NCI-H446 (cell line): ENCODE data around the gene SMR3B.

Experiments
- DNase-seq, 2 experiments: peaks; one replicate each; lab custom pipeline; 2025; lab: John Stamatoyannopoulos, UW

Gene SMR3B

DNA sequence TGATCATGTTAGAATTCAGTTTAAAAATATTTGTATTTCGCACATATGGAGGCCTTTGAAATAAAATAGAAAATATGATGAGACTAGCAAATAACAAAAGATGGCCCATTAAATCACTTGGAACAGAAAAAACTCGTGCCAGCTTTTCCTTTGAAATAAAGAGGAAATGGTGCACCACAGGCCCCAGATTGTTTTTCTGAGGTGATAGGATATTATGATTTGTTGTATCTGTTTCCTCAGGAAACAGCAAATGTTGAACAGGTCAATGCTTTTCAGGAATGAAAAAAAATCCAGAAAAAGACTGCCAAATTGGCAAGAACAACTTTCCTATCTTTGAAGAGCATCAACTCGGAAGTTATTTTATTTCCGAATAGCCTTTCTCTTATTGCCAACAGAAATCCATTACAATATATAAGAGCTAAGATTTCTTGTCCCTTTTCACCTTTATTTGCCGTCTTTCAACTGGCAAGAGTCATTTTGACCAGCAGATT lies at the start of gene SMR3B:
SMR3B (plus strand) TSS at position 441 of the 491 bp plus-strand sequence. CDS start 1,380 bp downstream, outside the sequence.
- no peak for DNase-seq

- no peak for DNase-seq
Observed at GRCh38 chr4:70334681-70335080, 48.2 kb upstream of the SMR3B start, which contains the start of gene CABS1. CABS1 (plus strand) TSS chr4:70334981; CDS start chr4:70335040, 59 bp downstream.

DNA sequence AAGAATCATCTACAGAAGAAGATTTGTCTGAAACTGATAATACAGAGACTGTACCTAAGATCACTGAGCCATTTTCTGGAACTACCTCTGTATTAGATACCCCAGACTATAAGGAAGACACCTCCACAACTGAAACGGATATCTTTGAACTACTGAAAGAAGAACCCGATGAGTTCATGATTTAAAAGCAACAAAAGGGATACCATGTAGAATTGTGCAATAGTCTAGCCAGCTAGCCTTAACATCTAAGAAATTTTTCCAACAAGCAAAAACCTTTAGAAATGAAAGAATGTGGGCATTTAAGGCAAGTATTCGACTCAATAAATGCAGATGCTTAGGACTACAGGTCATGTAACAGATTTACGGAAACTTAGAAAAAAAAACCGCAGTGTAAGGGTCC lies 46.9 kb upstream of the SMR3B start:
- no peak for DNase-seq

DNA sequence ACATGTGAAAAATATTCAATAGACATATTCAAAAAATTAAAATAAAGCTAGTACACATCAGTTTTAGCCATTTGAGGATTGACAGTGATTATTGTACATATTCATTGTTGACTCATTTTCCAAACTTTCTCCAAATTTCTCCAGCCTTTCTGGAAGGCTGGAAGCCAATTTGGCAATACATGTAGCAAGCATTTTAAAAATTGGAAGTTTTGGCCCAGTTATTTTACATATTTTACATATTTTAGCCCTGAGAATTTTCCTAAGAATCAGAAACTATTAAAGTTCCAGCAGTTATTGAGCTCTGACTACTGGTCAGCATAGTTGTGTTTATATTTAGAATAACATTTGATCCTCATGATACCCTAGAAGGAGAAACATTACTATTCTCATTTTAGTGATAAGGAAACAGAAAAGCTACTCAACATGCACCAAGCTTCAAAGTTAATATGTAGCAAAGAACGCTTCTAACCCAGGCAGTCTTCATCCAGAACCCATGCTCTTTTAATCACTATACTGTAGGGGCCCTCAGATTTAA lies 45.0 kb upstream of the SMR3B start:
- no peak for DNase-seq

- no peak for DNase-seq
Observed at GRCh38 chr4:70356185-70356584, 26.7 kb upstream of the SMR3B start.

GRCh38 chr4:70359115-70359661 lies 23.7 kb upstream of the SMR3B start:
- no peak for DNase-seq

GRCh38 chr4:70360460-70360859 lies 22.5 kb upstream of the SMR3B start, which contains the start of gene SMR3A:
SMR3A (plus strand) TSS chr4:70360760; CDS start chr4:70362116, 1,356 bp downstream.
- DNase-seq, result no peak

DNA sequence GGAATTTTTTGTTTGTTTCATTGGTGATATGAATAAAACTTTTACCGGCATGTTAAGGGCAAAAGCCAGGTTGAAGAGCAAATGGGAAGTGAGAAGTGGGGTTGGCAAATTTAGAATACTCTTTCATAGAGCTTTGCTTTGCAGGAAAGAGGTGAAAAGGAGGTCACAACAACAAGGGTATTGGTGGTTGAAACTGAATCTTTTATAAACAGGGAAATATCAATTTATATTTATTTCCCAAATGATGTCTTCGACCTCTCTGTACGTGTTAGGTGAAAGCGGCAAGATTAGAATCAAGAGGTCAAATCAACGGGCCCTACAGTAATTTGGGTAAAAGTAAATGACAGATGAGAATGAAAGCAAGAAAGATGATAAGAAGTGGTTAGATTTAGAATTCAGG lies 18.9 kb upstream of the SMR3B start:
- no peak for DNase-seq

DNA sequence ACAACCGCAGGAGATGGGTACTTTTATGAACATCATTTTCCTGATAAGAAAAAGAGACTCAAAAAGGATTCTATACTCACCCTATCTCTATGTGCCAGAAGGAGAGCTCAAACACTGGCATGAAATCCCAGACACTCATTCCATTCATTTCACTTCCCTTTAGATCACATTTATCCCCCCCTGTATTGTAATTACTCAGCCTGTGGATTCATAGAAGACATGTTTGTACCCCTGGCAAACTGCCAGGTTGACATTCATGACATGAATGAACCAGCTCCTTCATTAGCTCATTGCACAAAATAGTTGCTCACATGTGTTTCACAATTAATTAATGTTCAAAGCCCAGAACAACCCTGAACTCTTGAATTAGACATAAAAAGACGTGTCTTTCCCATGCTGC lies 17.5 kb upstream of the SMR3B start:
- DNase-seq, result no peak

DNA sequence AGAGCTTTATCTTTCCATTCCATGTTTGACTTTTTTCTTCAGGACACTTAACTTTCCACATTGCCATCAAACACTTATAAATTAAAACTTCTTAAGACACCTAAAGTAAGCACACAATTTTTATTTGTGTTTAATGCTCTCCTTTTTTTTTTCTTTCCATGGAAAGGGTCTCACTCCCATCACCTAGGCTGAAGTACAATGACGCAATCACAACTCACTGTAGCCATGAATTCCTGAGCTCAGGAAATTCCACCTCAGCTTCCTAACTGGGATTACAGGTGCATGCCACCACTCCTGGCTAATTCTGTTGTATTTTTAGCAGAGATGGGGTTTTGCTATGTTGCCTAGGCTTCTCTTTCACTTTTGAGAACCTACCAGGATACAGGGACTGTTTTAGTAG lies 15.1 kb upstream of the SMR3B start:
- DNase-seq, result no peak

GRCh38 chr4:70371987-70372386 lies 10.9 kb upstream of the SMR3B start:
- no peak for DNase-seq

GRCh38 chr4:70372760-70373159 lies 10.2 kb upstream of the SMR3B start:
- DNase-seq, result no peak

DNA sequence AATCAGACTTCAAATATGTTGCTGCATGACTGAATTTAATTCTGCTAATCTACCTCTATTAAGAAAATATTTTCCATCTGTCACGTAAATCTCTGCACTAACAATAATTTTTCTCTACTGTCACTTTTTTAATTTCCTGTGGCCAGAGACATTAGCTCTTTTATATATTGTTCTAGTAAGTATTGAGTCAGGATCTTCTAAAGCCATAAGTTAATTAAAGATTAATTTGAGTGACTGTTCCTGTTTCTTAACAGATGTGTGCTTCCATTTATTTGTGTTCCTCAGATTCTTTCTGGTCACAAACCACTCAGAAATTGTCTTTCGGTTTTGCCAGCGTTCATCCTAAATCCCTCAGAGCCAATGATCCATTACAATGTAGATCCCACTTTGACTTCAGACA lies 2.4 kb upstream of the SMR3B start:
- no peak for DNase-seq

GRCh38 chr4:70392057-70392776 lies 9.3 kb downstream of the SMR3B start:
- DNase-seq, result no peak

GRCh38 chr4:70397580-70397979 lies 14.6 kb downstream of the SMR3B start, which contains the start of gene OPRPN:
OPRPN (plus strand) TSS chr4:70397940; CDS start chr4:70399286, 1,346 bp downstream.
- no peak for DNase-seq

DNA sequence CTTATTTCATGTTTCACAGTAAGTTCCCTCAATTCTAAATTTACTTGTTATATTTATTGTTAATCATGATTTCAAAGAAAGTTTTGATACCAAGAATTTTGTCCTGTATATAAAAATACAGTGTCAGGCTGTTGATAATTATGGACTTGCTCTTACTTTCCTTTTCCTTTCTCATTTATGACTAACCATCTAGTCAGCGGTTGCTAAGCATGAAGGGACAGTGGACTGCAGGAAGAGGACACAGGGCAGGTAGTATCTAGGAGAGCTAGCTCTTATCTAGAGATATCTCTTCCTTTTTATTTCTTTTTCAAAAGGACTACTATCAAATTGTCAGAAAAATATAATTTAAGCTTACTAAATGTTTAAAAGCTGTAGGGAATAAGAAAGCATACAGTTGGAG lies 16.4 kb downstream of the SMR3B start:
- no peak for DNase-seq

GRCh38 chr4:70402762-70403161 lies 19.8 kb downstream of the SMR3B start:
- no peak for DNase-seq

DNA sequence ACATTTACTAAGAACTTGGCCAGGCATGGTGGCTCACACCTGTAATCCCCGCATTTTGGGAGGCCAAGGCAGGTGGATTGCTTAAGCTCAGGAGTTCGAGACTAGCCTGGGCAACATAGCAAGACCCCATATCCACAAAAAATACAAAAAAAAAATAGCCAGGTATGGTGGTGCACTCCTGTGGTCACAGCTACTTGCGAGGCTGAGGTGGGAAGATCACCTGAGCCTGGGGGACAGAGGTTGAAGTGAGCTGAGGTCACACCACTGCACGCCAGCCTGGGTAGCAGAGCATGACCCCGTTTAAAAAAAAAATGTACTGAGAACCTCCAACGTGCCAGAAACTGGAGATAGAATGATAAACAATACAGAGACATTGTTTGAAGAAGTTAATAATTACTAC lies 22.8 kb downstream of the SMR3B start:
- no peak for DNase-seq

- DNase-seq, result no peak
Observed at GRCh38 chr4:70425306-70425705, 42.4 kb downstream of the SMR3B start.

DNA sequence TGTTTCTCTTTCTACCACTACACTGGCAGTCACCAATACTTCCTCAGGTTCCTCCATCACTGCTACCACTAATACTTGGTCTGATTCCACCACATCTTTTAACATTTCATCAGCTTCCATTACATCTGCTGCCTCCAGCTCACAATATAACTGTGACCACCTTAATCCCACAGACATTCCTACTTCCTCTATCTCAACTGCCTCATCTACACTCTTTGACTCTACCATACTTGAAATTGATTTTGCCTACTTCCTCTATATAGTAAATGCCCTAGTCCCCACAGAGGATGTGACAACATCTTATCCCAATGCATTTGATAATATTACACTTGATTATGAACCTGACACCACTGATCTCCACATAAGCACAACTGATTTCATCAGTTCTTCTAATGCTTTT lies 43.9 kb downstream of the SMR3B start:
- no peak for DNase-seq

GRCh38 chr4:70437197-70437596 lies 54.3 kb downstream of the SMR3B start:
- DNase-seq, result no peak
